GM12872 (cell line): ENCODE results near the gene TRPM3.

ENCODE experiments used
- TF ChIP-seq, protein P1 (sequence below): IDR thresholded peaks from 3 replicates; pipeline ENCODE4 v1.5.1; 2011; ENCODE audit warnings: low read depth, mild to moderate bottlenecking, low read length, moderate library complexity; ENCODE audit not compliant: insufficient read depth

The TRPM3 gene

DNA sequence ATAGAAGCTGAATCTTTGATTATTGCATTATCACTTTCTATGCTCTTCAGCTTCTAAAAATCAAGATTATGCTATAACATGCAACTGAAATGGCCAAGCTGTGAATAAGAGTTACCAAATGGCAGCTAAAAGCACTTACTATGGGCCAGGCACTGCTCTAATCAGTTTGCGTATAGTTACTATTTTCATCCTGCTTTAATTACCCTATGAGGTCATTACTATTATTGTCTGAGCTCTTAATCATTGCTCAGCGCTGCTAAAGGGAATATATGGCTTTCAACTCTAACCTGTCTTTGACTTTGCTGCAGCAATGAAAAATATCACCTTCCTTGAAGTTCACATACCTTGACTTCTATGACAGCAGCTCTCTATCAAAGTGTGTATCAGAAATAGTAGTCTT lies 210.8 kb downstream of the TRPM3 start:
- TF ChIP-seq, protein P1, sequence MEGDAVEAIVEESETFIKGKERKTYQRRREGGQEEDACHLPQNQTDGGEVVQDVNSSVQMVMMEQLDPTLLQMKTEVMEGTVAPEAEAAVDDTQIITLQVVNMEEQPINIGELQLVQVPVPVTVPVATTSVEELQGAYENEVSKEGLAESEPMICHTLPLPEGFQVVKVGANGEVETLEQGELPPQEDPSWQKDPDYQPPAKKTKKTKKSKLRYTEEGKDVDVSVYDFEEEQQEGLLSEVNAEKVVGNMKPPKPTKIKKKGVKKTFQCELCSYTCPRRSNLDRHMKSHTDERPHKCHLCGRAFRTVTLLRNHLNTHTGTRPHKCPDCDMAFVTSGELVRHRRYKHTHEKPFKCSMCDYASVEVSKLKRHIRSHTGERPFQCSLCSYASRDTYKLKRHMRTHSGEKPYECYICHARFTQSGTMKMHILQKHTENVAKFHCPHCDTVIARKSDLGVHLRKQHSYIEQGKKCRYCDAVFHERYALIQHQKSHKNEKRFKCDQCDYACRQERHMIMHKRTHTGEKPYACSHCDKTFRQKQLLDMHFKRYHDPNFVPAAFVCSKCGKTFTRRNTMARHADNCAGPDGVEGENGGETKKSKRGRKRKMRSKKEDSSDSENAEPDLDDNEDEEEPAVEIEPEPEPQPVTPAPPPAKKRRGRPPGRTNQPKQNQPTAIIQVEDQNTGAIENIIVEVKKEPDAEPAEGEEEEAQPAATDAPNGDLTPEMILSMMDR = no peak

DNA sequence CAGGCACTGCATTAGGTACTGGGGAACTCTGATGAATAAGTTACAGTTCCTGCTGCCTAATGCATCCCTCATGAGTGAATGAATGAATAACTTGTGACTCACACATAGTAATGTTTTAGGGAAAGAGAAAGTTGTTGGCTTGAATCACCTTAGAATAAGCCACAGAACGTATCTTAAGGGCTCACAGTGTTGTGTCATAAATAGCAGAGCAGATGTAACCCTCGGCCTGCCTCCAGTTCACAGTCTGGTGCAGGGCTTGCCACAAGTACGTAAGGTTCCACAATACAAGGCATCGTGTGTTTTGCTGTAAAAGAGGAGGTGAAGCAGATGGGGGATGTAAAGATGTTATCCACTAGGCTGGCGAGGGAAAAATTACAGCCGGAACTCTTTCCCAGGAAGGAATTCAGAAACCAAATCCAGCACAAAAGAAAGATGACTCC lies 218.7 kb downstream of the TRPM3 start:
- TF ChIP-seq, protein P1 = no peak

DNA sequence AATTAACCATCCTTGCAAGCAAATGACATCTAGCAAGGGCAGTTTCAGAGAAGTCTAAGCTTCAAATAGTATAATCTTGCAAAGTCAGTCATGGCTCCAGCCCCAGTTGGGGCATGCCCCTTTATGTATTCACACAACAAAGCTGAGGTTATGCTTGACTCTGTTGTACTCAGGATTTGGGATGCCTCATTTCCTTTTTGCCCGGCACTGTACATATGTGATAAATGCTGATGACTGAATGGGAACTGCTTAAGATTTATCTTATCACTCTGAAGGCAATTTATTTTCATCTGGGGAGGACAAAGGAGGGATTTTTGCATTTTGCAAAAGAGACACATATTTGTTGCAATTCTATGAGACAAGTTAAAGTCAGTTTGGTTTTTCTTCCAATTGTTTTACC lies 219.2 kb downstream of the TRPM3 start:
- TF ChIP-seq, protein P1 = no peak

DNA sequence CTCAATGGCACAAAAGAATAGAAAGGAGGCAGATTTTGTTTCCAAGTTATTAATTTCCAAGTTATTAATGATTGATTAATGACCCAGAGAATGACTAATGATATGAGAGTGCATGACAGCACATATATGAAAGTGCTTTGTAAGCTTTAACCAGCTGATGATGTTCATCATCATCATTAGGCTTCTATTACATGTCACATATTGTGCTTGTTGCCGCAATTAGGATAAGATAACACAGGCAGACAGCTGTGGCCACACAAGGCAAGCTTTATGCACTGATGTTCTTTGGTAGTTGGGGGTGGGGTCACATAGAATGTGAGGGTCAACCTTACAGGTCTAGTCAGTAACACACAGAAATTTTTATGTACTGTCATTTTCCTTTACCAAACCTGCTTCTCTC lies 219.7 kb downstream of the TRPM3 start:
- TF ChIP-seq, protein P1 = no peak

DNA sequence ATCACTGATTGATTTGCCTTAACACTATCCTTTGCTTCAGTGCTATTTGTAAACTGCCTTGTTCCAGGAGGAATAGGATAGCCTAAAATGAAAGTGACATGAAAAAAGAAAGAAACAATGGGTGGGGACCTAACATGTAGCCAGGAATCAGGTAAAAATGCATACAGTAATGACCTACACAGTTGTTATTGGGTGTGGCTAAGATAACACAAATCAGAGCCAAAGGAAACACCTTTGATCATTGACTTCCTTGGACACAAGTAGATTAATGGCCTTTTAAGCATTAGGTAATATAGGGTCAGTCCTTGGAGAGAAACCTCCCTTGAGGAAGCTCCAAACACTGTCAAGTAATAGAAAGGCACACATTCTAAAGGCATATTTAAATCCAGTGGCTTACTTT lies 220.4 kb downstream of the TRPM3 start:
- TF ChIP-seq, protein P1 = no peak

DNA sequence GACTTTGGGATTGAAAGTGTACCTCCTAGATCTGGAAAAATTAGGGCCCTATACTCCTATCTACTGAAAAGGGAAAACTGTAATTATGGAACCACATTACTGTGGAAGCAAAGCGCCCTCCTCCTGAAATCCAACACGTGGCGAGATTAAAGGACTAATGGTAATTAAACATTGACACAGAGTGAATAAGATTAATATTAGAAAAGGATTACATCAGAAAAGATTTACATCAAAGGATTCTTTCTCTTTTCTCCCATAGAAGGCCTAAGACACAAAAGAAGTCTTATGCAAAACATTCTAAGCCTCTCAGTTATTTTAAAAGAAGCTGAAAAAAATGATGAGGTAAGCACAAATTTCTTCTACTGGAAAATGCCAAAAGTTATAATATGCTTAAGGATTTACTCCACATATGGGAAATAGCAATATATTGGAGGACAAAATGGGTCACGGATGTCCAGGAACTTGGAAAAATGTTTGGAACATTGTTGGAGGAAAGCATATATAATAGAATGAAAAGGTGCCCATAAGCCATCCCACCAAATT lies 227.8 kb downstream of the TRPM3 start:
- TF ChIP-seq, protein P1 = no peak

DNA sequence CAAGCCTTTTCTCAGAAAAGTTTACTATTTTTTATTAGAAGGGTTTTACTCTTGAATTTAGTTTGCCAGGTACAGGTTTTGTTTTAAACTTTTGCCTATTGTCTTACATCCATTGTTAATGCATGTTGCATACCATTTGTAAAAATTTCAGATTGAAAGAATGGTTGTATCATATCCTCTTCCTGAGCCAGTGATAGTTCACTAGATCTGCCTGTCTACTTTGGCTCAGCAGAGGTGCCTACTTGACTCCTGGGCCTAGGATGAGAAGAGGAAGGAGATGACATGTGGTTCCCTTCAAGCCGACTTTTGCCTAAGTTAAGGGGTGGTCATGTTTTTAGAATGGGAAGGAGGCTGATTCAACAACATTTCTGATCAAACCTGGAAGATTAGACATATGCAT lies 232.9 kb downstream of the TRPM3 start:
- TF ChIP-seq, protein P1 = no peak
